ENCODE measurements around the gene POR.
"Not testable (repeated sequence)": the region's sequence is repeated elsewhere in the genome, so short reads cannot be mapped to it uniquely, and the experiment has no call there.

POR gene

DNA sequence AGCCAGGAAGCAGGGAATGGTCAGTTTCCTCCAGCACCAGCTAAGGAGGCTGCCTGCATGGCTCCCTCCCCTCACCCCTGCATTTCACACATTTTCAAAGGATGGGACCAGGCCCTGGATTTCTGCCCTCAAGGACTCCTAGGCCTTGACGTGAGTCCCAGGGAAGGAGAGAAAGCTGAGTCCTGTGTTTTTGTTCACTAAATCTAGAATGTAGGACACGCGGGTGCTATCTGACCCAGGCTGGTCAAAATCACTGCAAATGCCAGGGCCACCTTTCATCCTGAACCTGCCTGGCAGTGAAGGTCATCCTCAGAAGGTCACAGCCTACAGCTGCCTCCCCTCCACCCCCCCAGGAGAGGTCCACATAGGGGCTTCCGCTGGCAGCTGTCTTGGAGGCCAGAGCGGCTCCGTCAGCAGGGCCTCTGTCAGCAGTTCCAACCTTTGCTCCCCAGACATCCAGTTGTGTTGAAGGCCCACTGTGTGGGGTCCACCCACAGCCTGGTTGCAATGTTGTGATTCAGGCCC is 18.1 kb upstream of the POR start:
- no peak for DNase-seq (ENCODE audit: low read depth)
- TF ChIP-seq CTCF (IDR thresholded peaks at IDR 0.05; ENCODE audit: low read length, missing control alignments) = no peak
- H3K4me3 ChIP-seq (replicated peaks; ENCODE audit: low read depth, low read length) = no peak overlapping the region

DNA sequence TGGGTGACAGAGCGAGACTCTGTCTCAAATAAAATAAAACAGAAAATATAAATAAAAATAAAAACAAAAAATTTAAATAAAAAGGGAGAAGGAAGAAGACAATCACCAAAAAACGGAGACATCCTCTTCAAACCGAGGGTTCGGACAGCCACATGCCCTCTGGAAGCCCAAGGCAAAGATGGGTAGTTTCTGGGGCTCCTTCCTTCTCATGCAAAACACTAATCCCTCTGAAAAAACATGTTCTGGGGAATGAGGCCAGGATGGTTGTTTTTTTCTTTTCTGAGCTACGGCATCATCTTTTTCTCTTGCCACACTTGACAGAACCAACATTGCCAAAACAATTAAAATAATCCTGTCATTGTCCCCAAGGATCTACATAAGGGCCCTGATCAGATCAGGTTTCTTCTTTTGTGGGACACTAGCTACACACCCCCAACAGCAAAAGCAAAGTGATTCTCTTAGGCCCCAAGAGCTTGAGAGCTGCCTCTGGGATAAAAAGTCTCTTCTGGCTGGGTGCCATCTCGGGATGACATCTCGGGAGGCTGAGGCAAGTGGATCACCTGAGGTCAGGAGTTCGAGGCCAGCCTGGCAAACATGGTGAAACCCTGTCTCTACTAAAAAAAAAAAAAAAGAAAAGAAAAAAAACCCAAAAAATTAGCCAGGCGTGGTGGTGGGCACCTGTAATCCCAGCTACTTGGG is 14.2 kb upstream of the POR start:
- no peak for TF ChIP-seq CTCF (IDR thresholded peaks at IDR 0.05; ENCODE audit: low read length, missing control alignments)
- H3K4me3 ChIP-seq (replicated peaks; ENCODE audit: low read depth, low read length) = no peak overlapping the region
- no peak for DNase-seq (ENCODE audit: low read depth)

- peak; percentile 81 for DNase-seq (ENCODE audit: low read depth)
- TF ChIP-seq CTCF (IDR thresholded peaks at IDR 0.05; ENCODE audit: low read length, missing control alignments) = no peak
- H3K4me3 ChIP-seq (replicated peaks; ENCODE audit: low read depth, low read length) = no peak overlapping the region
Observed at GRCh38 chr7:75905785-75906604, 9.0 kb upstream of the POR start.

DNA sequence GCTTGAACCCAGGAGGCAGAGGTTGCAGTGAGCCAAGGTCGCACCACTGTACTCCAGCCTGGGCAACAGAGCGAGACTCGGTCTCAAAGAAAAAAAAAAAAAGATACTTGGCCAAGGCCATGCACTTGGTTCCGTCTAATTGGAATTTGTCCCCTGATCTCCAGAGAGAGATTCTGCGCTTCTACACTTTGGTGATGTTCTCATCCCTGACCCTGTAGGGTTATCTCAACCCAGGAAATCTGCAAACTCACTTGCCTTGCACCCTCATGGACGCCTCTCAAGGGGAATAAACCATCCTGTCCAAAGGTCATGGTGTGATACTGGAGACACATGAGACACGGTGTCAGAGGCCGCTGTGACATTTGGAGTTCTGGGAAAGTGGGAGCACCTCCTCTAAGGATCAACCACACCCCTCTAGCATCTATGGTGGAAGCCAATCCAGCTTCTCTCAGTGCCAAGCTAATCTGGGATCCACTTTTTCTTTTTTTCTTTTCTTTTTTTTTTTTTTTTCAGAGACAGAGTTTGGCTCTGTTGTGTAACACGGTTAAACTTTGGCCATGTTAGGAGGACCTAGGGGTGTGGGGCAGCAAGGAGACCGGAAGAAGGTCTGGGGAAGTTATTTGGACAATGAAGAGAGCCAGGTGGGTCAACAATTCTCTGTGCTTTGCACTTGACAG is 7.8 kb upstream of the POR start:
- no peak for DNase-seq (ENCODE audit: low read depth)
- H3K4me3 ChIP-seq (replicated peaks; ENCODE audit: low read depth, low read length) = no peak overlapping the region
- TF ChIP-seq CTCF (IDR thresholded peaks at IDR 0.05; ENCODE audit: low read length, missing control alignments) = no peak

DNA sequence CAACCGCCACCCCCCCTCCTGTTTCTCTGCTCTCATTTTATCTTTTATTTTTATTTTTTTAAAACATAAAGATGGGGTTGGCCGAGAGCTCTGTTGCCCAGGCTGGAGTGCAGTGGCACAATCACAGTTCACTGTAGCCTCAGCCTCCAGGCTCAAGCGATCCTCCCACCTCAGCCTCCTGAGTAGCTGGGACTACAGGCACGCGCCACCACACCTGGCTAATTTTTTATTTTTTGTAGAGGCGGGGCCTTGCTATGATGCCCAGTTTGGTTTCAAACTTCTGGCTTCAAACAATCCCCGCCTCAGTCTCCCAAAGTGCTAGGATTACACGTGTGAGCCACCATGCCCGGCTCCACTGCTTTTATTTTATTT is 7.3 kb upstream of the POR start:
- not testable (repeated sequence) for H3K4me3 ChIP-seq (replicated peaks; ENCODE audit: low read depth, low read length); DNase-seq (ENCODE audit: low read depth)

GRCh38 chr7:75909521-75910132 is 5.3 kb upstream of the POR start:
- TF ChIP-seq CTCF (IDR thresholded peaks at IDR 0.05; ENCODE audit: low read length, missing control alignments) = no peak
- H3K4me3 ChIP-seq (replicated peaks; ENCODE audit: low read depth, low read length) = no peak overlapping the region
- DNase-seq (ENCODE audit: low read depth) = no peak

- H3K4me3 ChIP-seq (replicated peaks; ENCODE audit: low read depth, low read length); DNase-seq (ENCODE audit: low read depth): not testable (repeated sequence)
Observed at GRCh38 chr7:75911186-75911585, 3.8 kb upstream of the POR start.

Measured in fibroblast of pulmonary artery (primary cell).